ENCODE data around the gene FKBP6. TPM values are rescaled to one million over a fixed set of nuclear protein-coding genes. Genes with fewer than 3 reads are reported as not detected.
A peak's percentile ranks its signal among the peaks of the same experiment; 100 is the strongest.

Gene FKBP6
- total RNA-seq, 6 experiments from 2014 or later, result not detected

- WGBS (ENCODE audit: insufficient coverage, low coverage, low lambda C conversion rate, missing lambda C conversion rate), result 77% methylated on average over 5 of the region's 6 CpGs
- Histone ChIP-seq H3K4me1 (peaks cover 0 to 13% (median 5%) of the 10 kb centered on the region in 4 donors), H3K9me3 (no peaks in the 10 kb centered on the region), H3K36me3 (no peaks in the 10 kb centered on the region), H3K4me3 (no peak overlapping the region), H3K27ac (no peak overlapping the region), H3K27me3 (no peaks in the 10 kb centered on the region)
- intact Hi-C loops (cut with DNase I), result loop anchor here (10.0 kb wide), 2 partner anchors 85 to 95 kb away; partner anchors contain the start of gene FZD9 (in 1 of the 2)
- no peak for TF ChIP-seq POLR2A (IDR thresholded peaks at IDR 0.05)
- no peak for ATAC-seq
- no peak for DNase-seq
Observed at GRCh38 chr7:73349763-73350162, 21.8 kb downstream of the FKBP6 start.

- no peaks in the 10 kb centered on the region for H3K36me3 ChIP-seq
- intact Hi-C loops (cut with DNase I), result no loop called here
- no peak overlapping the region for H3K27ac ChIP-seq
- DNase-seq (no peak), ATAC-seq (no peak)
- 74% methylated on average over 9 of the region's 12 CpGs for WGBS (ENCODE audit: insufficient coverage, low coverage, low lambda C conversion rate, missing lambda C conversion rate)
- no peak overlapping the region for H3K4me3 ChIP-seq
- peaks cover 0 to 7% (median 3%) of the 10 kb centered on the region in 4 donors for H3K4me1 ChIP-seq
- TF ChIP-seq CTCF (IDR thresholded peaks at IDR 0.05), result no peak
- no peak for TF ChIP-seq POLR2A (IDR thresholded peaks at IDR 0.05)
- no peaks in the 10 kb centered on the region for H3K9me3 ChIP-seq
- no peaks in the 10 kb centered on the region for H3K27me3 ChIP-seq
Observed at GRCh38 chr7:73350306-73351068, 22.5 kb downstream of the FKBP6 start.

- Histone ChIP-seq H3K4me1 (no peaks in the 10 kb centered on the region), H3K27me3 (no peaks in the 10 kb centered on the region), H3K27ac (no peak overlapping the region), H3K4me3 (no peak overlapping the region), H3K9me3 (no peaks in the 10 kb centered on the region), H3K36me3 (no peaks in the 10 kb centered on the region)
- no peak for TF ChIP-seq POLR2A (IDR thresholded peaks at IDR 0.05)
- TF ChIP-seq CTCF (IDR thresholded peaks at IDR 0.05), result no peak
- WGBS (ENCODE audit: insufficient coverage, low coverage, low lambda C conversion rate, missing lambda C conversion rate), result 59% methylated on average over 6 of the region's 6 CpGs
- intact Hi-C loops (cut with DNase I), result no loop called here
- ATAC-seq, result peak; percentile 42 to 65 (median 47)
- no peak for DNase-seq
Observed at GRCh38 chr7:73351447-73352167, 23.6 kb downstream of the FKBP6 start.

- ATAC-seq, result no peak
- H3K9me3 ChIP-seq, result no peaks in the 10 kb centered on the region
- H3K27ac ChIP-seq, result no peak overlapping the region
- no peak overlapping the region for H3K4me3 ChIP-seq
- H3K4me1 ChIP-seq, result no peaks in the 10 kb centered on the region
- no peaks in the 10 kb centered on the region for H3K36me3 ChIP-seq
- DNase-seq, result no peak
- TF ChIP-seq CTCF (IDR thresholded peaks at IDR 0.05) (no peak), POLR2A (IDR thresholded peaks at IDR 0.05) (no peak)
- 80% methylated on average over 3 of the region's 3 CpGs for WGBS (ENCODE audit: insufficient coverage, low coverage, low lambda C conversion rate, missing lambda C conversion rate)
- H3K27me3 ChIP-seq, result no peaks in the 10 kb centered on the region
- intact Hi-C loops (cut with DNase I), result no loop called here
Observed at GRCh38 chr7:73352784-73353183, 24.8 kb downstream of the FKBP6 start.

- ATAC-seq, result no peak
- intact Hi-C loops (cut with DNase I), result no loop called here
Observed at GRCh38 chr7:73353243-73353642, 25.3 kb downstream of the FKBP6 start.

More at GRCh38 chr7:73353243-73353642, 25.3 kb downstream of the FKBP6 start:
- DNase-seq, result no peak
- H3K9me3 ChIP-seq, result no peaks in the 10 kb centered on the region
- TF ChIP-seq POLR2A (IDR thresholded peaks at IDR 0.05) (no peak), CTCF (IDR thresholded peaks at IDR 0.05) (no peak)
- no peak overlapping the region for H3K4me3 ChIP-seq
- no peaks in the 10 kb centered on the region for H3K4me1 ChIP-seq
- WGBS (ENCODE audit: insufficient coverage, low coverage, low lambda C conversion rate, missing lambda C conversion rate), result 92% methylated on average over 6 of the region's 6 CpGs
- H3K27me3 ChIP-seq, result no peaks in the 10 kb centered on the region
- no peak overlapping the region for H3K27ac ChIP-seq
- H3K36me3 ChIP-seq, result no peaks in the 10 kb centered on the region

Measured in right lobe of liver (tissue), 6 donors.